Measurements from ENCODE around the gene KLF2.

- TF ChIP-seq CTCF (IDR thresholded peaks at IDR 0.05; ENCODE audit: low read length) (no peak), EZH2 (optimal IDR thresholded peaks at IDR 0.05; ENCODE audit: low read depth, low read length) (no peak)
Measured at GRCh38 chr19:16369306-16369663, 44.7 kb downstream of the KLF2 start.
